NT2/D1 (cell line): ENCODE results near the gene SCAI.

ENCODE experiments used
- SUZ12 ChIP-seq: IDR thresholded peaks from 2 replicates; pipeline ENCODE4 v1.6.1; 2011; ENCODE audit not compliant: insufficient read length, insufficient read depth; ENCODE audit errors: extremely low read depth
- YY1 ChIP-seq: IDR thresholded peaks from 2 replicates; pipeline ENCODE4 v1.6.1; 2011; ENCODE audit not compliant: insufficient read length, insufficient read depth

GRCh38 chr9:125061391-125061790, 81.9 kb downstream of the SCAI start:
- TF ChIP-seq YY1 (no peak), SUZ12 (no peak)
